K562 (cell line): Measurements from ENCODE around the gene KTN1.

ENCODE experiments used
- CREM ChIP-seq: IDR thresholded peaks from 2 replicates; pipeline ENCODE4 v1.6.1; 2014; ENCODE audit warnings: antibody characterized with exemption, low read depth
- MAFG ChIP-seq: fragments of 450-650 bp; conservative IDR thresholded peaks from 2 replicates; pipeline ENCODE4 v1.6.1; 2016; ENCODE audit warnings: missing genetic modification characterization, missing compliant biosample characterization
- MCM5 ChIP-seq: fragments of 450-650 bp; IDR thresholded peaks from 2 replicates; pipeline ENCODE4 v1.6.1; 2016; ENCODE audit warnings: low read depth
- MXI1 ChIP-seq: IDR thresholded peaks from 2 replicates; pipeline ENCODE4 v1.6.1; 2011; ENCODE audit warnings: low read depth, mild to moderate bottlenecking, improper control_type of control experiment, low read length
- SMAD4 ChIP-seq: fragments of 250-450 bp; sonication (Bioruptor Pico); conservative IDR thresholded peaks from 2 replicates; pipeline ENCODE4 v1.8.0; 2021; ENCODE audit warnings: inconsistent platforms, mild to moderate bottlenecking, moderate library complexity
- SREBF2 ChIP-seq: sonication (generic); formaldehyde crosslinking; IDR thresholded peaks from 2 replicates; pipeline ENCODE4 v1.4.0; 2020; ENCODE audit warnings: mild to moderate bottlenecking, missing genetic modification reagents
- SRSF1 ChIP-seq: fragments of 200-400 bp; formaldehyde crosslinking; IDR thresholded peaks from 2 replicates; pipeline ENCODE4 v1.6.1; 2017; ENCODE audit warnings: mild to moderate bottlenecking, low read depth, low read length, moderate library complexity
- YY1 ChIP-seq, 3 experiments: IDR thresholded peaks; 2 replicates each; pipeline ENCODE4 v1.6.1; 2011; ENCODE audit warnings: low read length in 2 of 3, mild to moderate bottlenecking in 2 of 3, moderate library complexity in 2 of 3, borderline replicate concordance in 1 of 3, control low read depth in 1 of 3, low read depth in 1 of 3; ENCODE audit not compliant: insufficient read depth in 3 of 3, insufficient replicate concordance in 2 of 3, control insufficient read depth in 1 of 3, insufficient read length in 1 of 3; ENCODE audit errors: extremely low read depth in 1 of 3
- TF ChIP-seq, protein P1 (sequence below): sonication (generic); formaldehyde crosslinking; IDR thresholded peaks from 2 replicates; pipeline ENCODE4 v1.8.0; 2022; ENCODE audit warnings: mild to moderate bottlenecking, low read depth, missing genetic modification reagents
- TF ChIP-seq, protein P2 (sequence below), 3 experiments: IDR thresholded peaks in 2 of 3; conservative IDR thresholded peaks in 1 of 3; 2 replicates each; pipeline ENCODE4 v1.5.1; 2011 to 2012; ENCODE audit warnings: low read length in 3 of 3, mild to moderate bottlenecking in 3 of 3, control low read depth in 2 of 3, improper control_type of control experiment in 1 of 3, inconsistent platforms in 1 of 3, low read depth in 1 of 3, mixed read lengths in 1 of 3, moderate library complexity in 1 of 3; ENCODE audit not compliant: insufficient read depth in 2 of 3
- TF ChIP-seq, protein P3 (sequence below): fragments of 450-650 bp; IDR thresholded peaks from 2 replicates; pipeline ENCODE4 v1.6.1; 2014; ENCODE audit warnings: low read depth, mild to moderate bottlenecking, moderate library complexity, borderline replicate concordance
- TF ChIP-seq, protein P4 (sequence below), 2 experiments: fragments of 450-650 bp in 1 of 2; sonication (generic) in 1 of 2; formaldehyde crosslinking in 1 of 2; IDR thresholded peaks in 1 of 2; conservative IDR thresholded peaks in 1 of 2; 2 replicates each; pipeline versions ENCODE4 v1.6.1 to v1.8.1; 2016 to 2023; ENCODE audit warnings: mild to moderate bottlenecking in 2 of 2, moderate library complexity in 2 of 2, inconsistent platforms in 1 of 2, missing genetic modification reagents in 1 of 2
- TF ChIP-seq, protein P5 (sequence below): sonication (generic); formaldehyde crosslinking; IDR thresholded peaks from 2 replicates; pipeline ENCODE4 v1.8.1; 2023; ENCODE audit warnings: mild to moderate bottlenecking, missing genetic modification reagents

DNA sequence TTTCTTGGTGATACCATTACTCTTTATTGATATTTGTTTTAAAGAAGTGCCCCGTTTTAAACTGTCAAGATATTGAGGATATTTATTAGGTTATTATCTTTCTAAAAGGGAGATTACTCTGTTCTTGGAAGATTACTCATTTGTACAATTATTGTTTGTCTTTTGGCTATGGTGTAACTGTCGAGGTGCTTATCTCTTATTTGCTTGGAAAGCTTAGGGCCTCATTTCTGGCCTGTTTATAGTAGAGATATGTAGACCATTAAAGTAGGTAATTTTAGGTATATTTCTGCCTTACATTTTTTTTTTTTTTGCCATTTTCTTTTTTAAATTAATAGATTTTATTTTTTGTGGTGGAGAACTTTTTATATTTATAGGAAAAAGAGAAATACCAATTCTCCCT, 74.2 kb downstream of the KTN1 start:
- TF ChIP-seq, protein P1, sequence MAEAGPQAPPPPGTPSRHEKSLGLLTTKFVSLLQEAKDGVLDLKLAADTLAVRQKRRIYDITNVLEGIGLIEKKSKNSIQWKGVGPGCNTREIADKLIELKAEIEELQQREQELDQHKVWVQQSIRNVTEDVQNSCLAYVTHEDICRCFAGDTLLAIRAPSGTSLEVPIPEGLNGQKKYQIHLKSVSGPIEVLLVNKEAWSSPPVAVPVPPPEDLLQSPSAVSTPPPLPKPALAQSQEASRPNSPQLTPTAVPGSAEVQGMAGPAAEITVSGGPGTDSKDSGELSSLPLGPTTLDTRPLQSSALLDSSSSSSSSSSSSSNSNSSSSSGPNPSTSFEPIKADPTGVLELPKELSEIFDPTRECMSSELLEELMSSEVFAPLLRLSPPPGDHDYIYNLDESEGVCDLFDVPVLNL (CRISPR knock-in tag), result no peak
- TF ChIP-seq SRSF1, result no peak
- no peak for TF ChIP-seq YY1 (IDR thresholded peaks at IDR 0.05; ENCODE audit: borderline replicate concordance in 1 of 3, control insufficient read depth in 1 of 3, extremely low read depth in 1 of 3, insufficient read depth in 3 of 3, insufficient read length in 1 of 3, insufficient replicate concordance in 2 of 3, low read depth in 1 of 3, low read length in 2 of 3)
- TF ChIP-seq MAFG (tag), result no peak
- no peak for TF ChIP-seq CREM
- TF ChIP-seq, protein P2, sequence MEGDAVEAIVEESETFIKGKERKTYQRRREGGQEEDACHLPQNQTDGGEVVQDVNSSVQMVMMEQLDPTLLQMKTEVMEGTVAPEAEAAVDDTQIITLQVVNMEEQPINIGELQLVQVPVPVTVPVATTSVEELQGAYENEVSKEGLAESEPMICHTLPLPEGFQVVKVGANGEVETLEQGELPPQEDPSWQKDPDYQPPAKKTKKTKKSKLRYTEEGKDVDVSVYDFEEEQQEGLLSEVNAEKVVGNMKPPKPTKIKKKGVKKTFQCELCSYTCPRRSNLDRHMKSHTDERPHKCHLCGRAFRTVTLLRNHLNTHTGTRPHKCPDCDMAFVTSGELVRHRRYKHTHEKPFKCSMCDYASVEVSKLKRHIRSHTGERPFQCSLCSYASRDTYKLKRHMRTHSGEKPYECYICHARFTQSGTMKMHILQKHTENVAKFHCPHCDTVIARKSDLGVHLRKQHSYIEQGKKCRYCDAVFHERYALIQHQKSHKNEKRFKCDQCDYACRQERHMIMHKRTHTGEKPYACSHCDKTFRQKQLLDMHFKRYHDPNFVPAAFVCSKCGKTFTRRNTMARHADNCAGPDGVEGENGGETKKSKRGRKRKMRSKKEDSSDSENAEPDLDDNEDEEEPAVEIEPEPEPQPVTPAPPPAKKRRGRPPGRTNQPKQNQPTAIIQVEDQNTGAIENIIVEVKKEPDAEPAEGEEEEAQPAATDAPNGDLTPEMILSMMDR (IDR thresholded peaks at IDR 0.05 in 2 of 3, conservative IDR thresholded peaks at IDR 0.05 in 1 of 3; ENCODE audit: insufficient read depth in 2 of 3, low read depth in 1 of 3, low read length in 3 of 3), result no peak
- no peak for TF ChIP-seq MCM5
- TF ChIP-seq SMAD4 (CRISPR knock-in tag), result no peak
- TF ChIP-seq, protein P3, sequence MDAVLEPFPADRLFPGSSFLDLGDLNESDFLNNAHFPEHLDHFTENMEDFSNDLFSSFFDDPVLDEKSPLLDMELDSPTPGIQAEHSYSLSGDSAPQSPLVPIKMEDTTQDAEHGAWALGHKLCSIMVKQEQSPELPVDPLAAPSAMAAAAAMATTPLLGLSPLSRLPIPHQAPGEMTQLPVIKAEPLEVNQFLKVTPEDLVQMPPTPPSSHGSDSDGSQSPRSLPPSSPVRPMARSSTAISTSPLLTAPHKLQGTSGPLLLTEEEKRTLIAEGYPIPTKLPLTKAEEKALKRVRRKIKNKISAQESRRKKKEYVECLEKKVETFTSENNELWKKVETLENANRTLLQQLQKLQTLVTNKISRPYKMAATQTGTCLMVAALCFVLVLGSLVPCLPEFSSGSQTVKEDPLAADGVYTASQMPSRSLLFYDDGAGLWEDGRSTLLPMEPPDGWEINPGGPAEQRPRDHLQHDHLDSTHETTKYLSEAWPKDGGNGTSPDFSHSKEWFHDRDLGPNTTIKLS, result no peak
- no peak for TF ChIP-seq MXI1
- TF ChIP-seq, protein P4, sequence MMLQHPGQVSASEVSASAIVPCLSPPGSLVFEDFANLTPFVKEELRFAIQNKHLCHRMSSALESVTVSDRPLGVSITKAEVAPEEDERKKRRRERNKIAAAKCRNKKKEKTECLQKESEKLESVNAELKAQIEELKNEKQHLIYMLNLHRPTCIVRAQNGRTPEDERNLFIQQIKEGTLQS (IDR thresholded peaks at IDR 0.05), result no peak
- TF ChIP-seq, protein P4 (CRISPR knock-in tag; conservative IDR thresholded peaks at IDR 0.05), result no peak
- TF ChIP-seq, protein P5, sequence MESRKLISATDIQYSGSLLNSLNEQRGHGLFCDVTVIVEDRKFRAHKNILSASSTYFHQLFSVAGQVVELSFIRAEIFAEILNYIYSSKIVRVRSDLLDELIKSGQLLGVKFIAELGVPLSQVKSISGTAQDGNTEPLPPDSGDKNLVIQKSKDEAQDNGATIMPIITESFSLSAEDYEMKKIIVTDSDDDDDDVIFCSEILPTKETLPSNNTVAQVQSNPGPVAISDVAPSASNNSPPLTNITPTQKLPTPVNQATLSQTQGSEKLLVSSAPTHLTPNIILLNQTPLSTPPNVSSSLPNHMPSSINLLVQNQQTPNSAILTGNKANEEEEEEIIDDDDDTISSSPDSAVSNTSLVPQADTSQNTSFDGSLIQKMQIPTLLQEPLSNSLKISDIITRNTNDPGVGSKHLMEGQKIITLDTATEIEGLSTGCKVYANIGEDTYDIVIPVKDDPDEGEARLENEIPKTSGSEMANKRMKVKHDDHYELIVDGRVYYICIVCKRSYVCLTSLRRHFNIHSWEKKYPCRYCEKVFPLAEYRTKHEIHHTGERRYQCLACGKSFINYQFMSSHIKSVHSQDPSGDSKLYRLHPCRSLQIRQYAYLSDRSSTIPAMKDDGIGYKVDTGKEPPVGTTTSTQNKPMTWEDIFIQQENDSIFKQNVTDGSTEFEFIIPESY (CRISPR knock-in tag), result no peak
- no peak for TF ChIP-seq SREBF2 (CRISPR knock-in tag)
